Measurements from ENCODE around the gene ENO1.

DNA sequence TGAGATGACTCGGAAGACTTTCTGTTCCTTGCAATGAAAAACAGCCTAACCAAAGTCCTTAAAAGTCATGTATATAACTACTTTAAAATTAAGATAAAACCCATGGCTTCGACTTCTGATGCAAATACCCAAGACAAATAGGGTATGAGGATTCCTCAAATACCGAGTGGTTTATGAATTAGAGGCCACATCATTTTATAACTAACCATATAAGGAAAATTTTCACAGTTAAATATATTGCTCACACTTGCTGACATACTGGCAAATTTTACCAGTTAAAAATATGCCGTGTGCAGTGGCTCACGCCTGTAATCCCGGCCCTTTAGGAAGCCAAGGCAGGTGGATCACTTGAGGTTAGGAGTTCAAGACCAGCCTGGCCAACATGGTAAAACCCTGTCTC lies 66.4 kb downstream of the ENO1 start:
- no peak for TF ChIP-seq POLR2A (IDR thresholded peaks at IDR 0.05; ENCODE audit: low read depth, low read length)
- TF ChIP-seq POLR2AphosphoS5 (IDR thresholded peaks at IDR 0.05; ENCODE audit: low read depth, low read length), result no peak
